ENCODE results near the gene OR4F29.
"Not testable (repeated sequence)": the region's sequence is repeated elsewhere in the genome, so short reads cannot be mapped to it uniquely, and the experiment has no call there.

OR4F29 gene

GRCh38 chr1:451578-451977 lies at the start of gene OR4F29:
TSS of gene OR4F29 (minus strand) at chr1:451678. CDS start at chr1:451678, 0 bp downstream.
- DNase-seq (ENCODE audit: low read depth in 2 of 2), result not testable (repeated sequence)
